DMS153 treated with DMSO at 0.1 percent for 48 hours (cell line): ENCODE data around the gene HOXD1.

ENCODE experiments used
- DNase-seq: peaks from one replicate; lab custom pipeline; 2025; ENCODE audit not compliant: unreplicated experiment; lab: John Stamatoyannopoulos, UW

The HOXD1 gene

GRCh38 chr2:176178757-176179295, 9.6 kb upstream of the HOXD1 start:
- no peak for DNase-seq

- DNase-seq = no peak
Measured at GRCh38 chr2:176181551-176181950, 6.9 kb upstream of the HOXD1 start.

GRCh38 chr2:176182671-176183070, 5.8 kb upstream of the HOXD1 start:
- DNase-seq = no peak

- no peak for DNase-seq
Measured at GRCh38 chr2:176184749-176185148, 3.7 kb upstream of the HOXD1 start.

- no peak for DNase-seq
Measured at GRCh38 chr2:176186024-176186423, 2.4 kb upstream of the HOXD1 start.

- DNase-seq = no peak
Measured at GRCh38 chr2:176187200-176187898, 1.1 kb upstream of the HOXD1 start.

GRCh38 chr2:176188774-176189680, 559 bp downstream of the HOXD1 start:
- DNase-seq = no peak

GRCh38 chr2:176189681-176190641, 1.5 kb downstream of the HOXD1 start:
- DNase-seq = no peak

GRCh38 chr2:176192351-176192750, 3.9 kb downstream of the HOXD1 start:
- DNase-seq = no peak

- no peak for DNase-seq
Measured at GRCh38 chr2:176193048-176193447, 4.6 kb downstream of the HOXD1 start.

- no peak for DNase-seq
Measured at GRCh38 chr2:176199902-176200301, 11.4 kb downstream of the HOXD1 start.

- no peak for DNase-seq
Measured at GRCh38 chr2:176200971-176201370, 12.5 kb downstream of the HOXD1 start.

- no peak for DNase-seq
Measured at GRCh38 chr2:176202491-176202890, 14.0 kb downstream of the HOXD1 start.

- DNase-seq = no peak
Measured at GRCh38 chr2:176205126-176205525, 16.7 kb downstream of the HOXD1 start.

- no peak for DNase-seq
Measured at GRCh38 chr2:176206136-176206535, 17.7 kb downstream of the HOXD1 start.

GRCh38 chr2:176206682-176207081, 18.2 kb downstream of the HOXD1 start:
- no peak for DNase-seq

- DNase-seq = no peak
Measured at GRCh38 chr2:176211110-176211509, 22.6 kb downstream of the HOXD1 start.

GRCh38 chr2:176212276-176212675, 23.8 kb downstream of the HOXD1 start:
- DNase-seq = no peak

GRCh38 chr2:176213406-176213805, 24.9 kb downstream of the HOXD1 start:
- no peak for DNase-seq

GRCh38 chr2:176227874-176228273, 39.4 kb downstream of the HOXD1 start:
- no peak for DNase-seq

GRCh38 chr2:176234156-176234555, 45.7 kb downstream of the HOXD1 start:
- no peak for DNase-seq
